ENCODE measurements around the gene OLIG2.

DNA sequence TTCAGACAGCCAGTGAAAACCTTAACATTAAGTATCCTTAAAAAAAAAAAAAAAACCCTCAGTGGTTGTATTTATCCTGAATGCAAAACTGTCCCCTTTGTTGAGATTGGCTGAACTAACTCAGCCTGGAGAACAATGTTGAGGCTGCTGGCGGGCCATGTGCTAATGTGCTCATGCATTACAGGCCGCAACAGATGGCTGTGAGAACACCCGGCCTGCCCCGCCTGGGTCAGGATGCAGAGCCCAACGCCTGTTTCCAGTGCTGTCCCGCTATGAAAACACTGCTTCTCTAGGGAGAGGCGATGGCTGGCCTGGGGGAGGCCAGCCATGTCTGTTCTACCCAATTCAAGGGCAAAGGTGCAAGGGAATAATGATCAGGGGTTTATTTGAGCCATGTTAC, 13.8 kb downstream of the OLIG2 start:
- TF ChIP-seq EZH2phosphoT487 (IDR thresholded peaks at IDR 0.05; ENCODE audit: unreplicated experiment) (no peak), EZH2 (IDR thresholded peaks at IDR 0.05; ENCODE audit: low read depth, unreplicated experiment) (no peak), POLR2AphosphoS5 (IDR thresholded peaks at IDR 0.05; ENCODE audit: low read depth) (no peak), JUNB (IDR thresholded peaks at IDR 0.05; ENCODE audit: unreplicated experiment) (no peak), STAT1 (IDR thresholded peaks at IDR 0.05; ENCODE audit: unreplicated experiment) (no peak)
- TF ChIP-seq, protein P1, sequence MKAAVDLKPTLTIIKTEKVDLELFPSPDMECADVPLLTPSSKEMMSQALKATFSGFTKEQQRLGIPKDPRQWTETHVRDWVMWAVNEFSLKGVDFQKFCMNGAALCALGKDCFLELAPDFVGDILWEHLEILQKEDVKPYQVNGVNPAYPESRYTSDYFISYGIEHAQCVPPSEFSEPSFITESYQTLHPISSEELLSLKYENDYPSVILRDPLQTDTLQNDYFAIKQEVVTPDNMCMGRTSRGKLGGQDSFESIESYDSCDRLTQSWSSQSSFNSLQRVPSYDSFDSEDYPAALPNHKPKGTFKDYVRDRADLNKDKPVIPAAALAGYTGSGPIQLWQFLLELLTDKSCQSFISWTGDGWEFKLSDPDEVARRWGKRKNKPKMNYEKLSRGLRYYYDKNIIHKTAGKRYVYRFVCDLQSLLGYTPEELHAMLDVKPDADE (IDR thresholded peaks at IDR 0.05) = no peak
- TF ChIP-seq, protein P2, sequence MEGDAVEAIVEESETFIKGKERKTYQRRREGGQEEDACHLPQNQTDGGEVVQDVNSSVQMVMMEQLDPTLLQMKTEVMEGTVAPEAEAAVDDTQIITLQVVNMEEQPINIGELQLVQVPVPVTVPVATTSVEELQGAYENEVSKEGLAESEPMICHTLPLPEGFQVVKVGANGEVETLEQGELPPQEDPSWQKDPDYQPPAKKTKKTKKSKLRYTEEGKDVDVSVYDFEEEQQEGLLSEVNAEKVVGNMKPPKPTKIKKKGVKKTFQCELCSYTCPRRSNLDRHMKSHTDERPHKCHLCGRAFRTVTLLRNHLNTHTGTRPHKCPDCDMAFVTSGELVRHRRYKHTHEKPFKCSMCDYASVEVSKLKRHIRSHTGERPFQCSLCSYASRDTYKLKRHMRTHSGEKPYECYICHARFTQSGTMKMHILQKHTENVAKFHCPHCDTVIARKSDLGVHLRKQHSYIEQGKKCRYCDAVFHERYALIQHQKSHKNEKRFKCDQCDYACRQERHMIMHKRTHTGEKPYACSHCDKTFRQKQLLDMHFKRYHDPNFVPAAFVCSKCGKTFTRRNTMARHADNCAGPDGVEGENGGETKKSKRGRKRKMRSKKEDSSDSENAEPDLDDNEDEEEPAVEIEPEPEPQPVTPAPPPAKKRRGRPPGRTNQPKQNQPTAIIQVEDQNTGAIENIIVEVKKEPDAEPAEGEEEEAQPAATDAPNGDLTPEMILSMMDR (conservative IDR thresholded peaks at IDR 0.05; ENCODE audit: low read depth in 2 of 2) = no peak
- TF ChIP-seq, protein P3, sequence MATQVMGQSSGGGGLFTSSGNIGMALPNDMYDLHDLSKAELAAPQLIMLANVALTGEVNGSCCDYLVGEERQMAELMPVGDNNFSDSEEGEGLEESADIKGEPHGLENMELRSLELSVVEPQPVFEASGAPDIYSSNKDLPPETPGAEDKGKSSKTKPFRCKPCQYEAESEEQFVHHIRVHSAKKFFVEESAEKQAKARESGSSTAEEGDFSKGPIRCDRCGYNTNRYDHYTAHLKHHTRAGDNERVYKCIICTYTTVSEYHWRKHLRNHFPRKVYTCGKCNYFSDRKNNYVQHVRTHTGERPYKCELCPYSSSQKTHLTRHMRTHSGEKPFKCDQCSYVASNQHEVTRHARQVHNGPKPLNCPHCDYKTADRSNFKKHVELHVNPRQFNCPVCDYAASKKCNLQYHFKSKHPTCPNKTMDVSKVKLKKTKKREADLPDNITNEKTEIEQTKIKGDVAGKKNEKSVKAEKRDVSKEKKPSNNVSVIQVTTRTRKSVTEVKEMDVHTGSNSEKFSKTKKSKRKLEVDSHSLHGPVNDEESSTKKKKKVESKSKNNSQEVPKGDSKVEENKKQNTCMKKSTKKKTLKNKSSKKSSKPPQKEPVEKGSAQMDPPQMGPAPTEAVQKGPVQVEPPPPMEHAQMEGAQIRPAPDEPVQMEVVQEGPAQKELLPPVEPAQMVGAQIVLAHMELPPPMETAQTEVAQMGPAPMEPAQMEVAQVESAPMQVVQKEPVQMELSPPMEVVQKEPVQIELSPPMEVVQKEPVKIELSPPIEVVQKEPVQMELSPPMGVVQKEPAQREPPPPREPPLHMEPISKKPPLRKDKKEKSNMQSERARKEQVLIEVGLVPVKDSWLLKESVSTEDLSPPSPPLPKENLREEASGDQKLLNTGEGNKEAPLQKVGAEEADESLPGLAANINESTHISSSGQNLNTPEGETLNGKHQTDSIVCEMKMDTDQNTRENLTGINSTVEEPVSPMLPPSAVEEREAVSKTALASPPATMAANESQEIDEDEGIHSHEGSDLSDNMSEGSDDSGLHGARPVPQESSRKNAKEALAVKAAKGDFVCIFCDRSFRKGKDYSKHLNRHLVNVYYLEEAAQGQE (IDR thresholded peaks at IDR 0.05; ENCODE audit: unreplicated experiment) = no peak
